ENCODE measurements around the gene REXO1. TPM values are rescaled to one million over a fixed set of nuclear protein-coding genes. Genes with fewer than 3 reads are reported as not detected.

The REXO1 gene
- total RNA-seq, 2 donors from 2014 or later, result 29.8 to 59.1 TPM

DNA sequence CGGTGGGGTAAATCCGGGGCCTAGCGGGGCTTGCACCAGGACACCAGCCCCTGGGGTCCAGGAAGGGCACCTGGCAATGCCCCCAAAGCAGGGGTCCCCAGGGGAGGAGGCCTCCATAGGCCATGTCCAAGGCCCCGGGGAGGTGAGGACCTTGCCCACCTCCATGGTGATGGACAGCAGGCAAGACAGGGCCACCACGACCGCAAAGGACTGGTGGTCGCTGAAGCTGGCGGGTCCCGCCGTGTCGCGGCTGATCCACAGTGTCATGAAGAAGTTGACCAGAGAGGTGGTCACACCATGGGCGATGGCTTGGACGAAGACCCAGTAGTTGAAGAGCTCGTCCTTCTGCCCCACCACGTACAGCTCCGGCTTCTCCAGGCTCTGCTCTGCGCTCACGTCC lies 63.0 kb downstream of the REXO1 start:
- Histone ChIP-seq H3K4me1 (replicated peaks) (no peaks in the 10 kb centered on the region), H3K27ac (no peak overlapping the region), H3K9me3 (no peaks in the 10 kb centered on the region), H3K27me3 (replicated peaks; ENCODE audit: insufficient read depth) (peaks cover 12% of the 10 kb centered on the region), H3K4me3 (no peak overlapping the region), H3K36me3 (no peaks in the 10 kb centered on the region)
- WGBS, result 91% methylated on average over 19 of the region's 19 CpGs
- DNase-seq (ENCODE audit: low spot score), result no peak
- TF ChIP-seq POLR2AphosphoS5 (IDR thresholded peaks at IDR 0.05), result no peak
- TF ChIP-seq POLR2A (IDR thresholded peaks at IDR 0.05), result no peak
- TF ChIP-seq, protein P1, sequence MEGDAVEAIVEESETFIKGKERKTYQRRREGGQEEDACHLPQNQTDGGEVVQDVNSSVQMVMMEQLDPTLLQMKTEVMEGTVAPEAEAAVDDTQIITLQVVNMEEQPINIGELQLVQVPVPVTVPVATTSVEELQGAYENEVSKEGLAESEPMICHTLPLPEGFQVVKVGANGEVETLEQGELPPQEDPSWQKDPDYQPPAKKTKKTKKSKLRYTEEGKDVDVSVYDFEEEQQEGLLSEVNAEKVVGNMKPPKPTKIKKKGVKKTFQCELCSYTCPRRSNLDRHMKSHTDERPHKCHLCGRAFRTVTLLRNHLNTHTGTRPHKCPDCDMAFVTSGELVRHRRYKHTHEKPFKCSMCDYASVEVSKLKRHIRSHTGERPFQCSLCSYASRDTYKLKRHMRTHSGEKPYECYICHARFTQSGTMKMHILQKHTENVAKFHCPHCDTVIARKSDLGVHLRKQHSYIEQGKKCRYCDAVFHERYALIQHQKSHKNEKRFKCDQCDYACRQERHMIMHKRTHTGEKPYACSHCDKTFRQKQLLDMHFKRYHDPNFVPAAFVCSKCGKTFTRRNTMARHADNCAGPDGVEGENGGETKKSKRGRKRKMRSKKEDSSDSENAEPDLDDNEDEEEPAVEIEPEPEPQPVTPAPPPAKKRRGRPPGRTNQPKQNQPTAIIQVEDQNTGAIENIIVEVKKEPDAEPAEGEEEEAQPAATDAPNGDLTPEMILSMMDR (IDR thresholded peaks at IDR 0.05), result no peak
- intact Hi-C loops (cut with DNase I), result no loop called here

DNA sequence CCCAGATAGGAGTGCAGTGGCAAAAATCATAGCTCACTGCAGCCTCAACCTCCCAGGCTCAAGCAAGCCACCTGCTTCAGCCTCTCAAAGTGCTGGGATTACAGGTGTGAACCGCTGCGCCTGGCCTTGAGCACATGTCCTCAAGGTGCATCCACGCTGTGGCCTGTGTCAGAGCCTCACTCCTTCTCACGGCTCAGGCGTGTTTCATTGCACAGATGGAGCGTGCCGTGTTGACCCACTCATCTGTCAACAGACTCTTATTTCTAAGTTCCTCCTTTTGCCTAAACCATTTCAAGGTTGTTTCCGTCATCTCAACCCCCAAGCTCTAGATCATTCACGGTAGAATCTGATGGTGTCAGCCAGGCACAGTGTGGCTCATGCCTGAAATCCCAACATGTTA lies 64.4 kb downstream of the REXO1 start:
- Histone ChIP-seq H3K27me3 (replicated peaks; ENCODE audit: insufficient read depth) (peaks cover 20% of the 10 kb centered on the region), H3K4me3 (no peak overlapping the region), H3K9me3 (no peaks in the 10 kb centered on the region), H3K4me1 (replicated peaks) (no peaks in the 10 kb centered on the region), H3K36me3 (no peaks in the 10 kb centered on the region), H3K27ac (no peak overlapping the region)
- 83% methylated on average over 9 of the region's 9 CpGs for WGBS
- TF ChIP-seq POLR2AphosphoS5 (IDR thresholded peaks at IDR 0.05), result no peak
- TF ChIP-seq, protein P1 (IDR thresholded peaks at IDR 0.05), result no peak
- no peak for TF ChIP-seq POLR2A (IDR thresholded peaks at IDR 0.05)
- intact Hi-C loops (cut with DNase I), result no loop called here
- no peak for DNase-seq (ENCODE audit: low spot score)

DNA sequence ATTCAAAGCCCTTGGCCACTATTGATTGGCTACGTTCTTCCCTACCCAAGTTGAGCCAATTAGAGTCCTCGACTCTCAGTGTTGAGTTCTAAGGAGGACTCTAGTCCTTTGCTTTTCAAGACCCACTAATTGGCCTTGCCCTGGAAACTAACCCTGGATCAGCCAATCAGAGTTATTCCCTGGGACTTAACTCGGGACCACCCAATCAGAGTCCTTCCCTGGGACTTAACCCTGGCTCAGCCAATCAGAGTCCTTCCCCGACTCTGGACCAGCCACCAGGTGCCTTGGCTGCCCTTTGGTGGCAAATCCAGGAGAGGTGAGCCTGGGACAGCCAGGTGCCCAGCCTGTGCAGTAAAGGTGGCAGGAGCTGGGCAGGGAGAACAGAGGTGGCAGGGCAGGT lies 64.9 kb downstream of the REXO1 start:
- Histone ChIP-seq H3K36me3 (no peaks in the 10 kb centered on the region), H3K4me3 (no peak overlapping the region), H3K27ac (no peak overlapping the region), H3K4me1 (replicated peaks) (no peaks in the 10 kb centered on the region), H3K9me3 (no peaks in the 10 kb centered on the region), H3K27me3 (replicated peaks; ENCODE audit: insufficient read depth) (peaks cover 21% of the 10 kb centered on the region)
- 90% methylated on average over 4 of the region's 4 CpGs for WGBS
- no peak for DNase-seq (ENCODE audit: low spot score)
- TF ChIP-seq, protein P1 (IDR thresholded peaks at IDR 0.05), result no peak
- TF ChIP-seq POLR2A (IDR thresholded peaks at IDR 0.05), result no peak
- TF ChIP-seq POLR2AphosphoS5 (IDR thresholded peaks at IDR 0.05), result no peak
- intact Hi-C loops (cut with DNase I), result no loop called here

DNA sequence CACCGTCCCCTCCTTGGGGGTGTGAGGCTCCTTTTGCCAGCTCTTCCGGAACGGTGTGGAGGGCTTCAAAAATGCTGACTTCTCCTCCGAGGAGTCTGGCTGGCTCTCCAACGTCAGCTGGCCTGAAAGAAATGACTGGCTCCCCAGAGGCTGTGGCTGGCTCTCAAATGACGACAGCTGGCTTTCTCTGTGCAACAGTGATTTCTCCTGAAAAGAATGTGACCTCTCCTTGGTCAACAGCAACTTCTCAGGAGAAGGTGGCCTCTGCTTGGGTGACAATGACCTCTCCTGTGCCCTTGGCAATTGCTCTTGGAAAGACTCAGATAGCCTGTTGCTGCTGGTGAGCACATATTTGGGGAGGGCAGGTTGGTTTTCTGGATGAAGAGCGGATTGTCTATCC lies 65.8 kb downstream of the REXO1 start:
- peaks cover 21% of the 10 kb centered on the region for H3K27me3 ChIP-seq (replicated peaks; ENCODE audit: insufficient read depth)
- TF ChIP-seq, protein P1 (IDR thresholded peaks at IDR 0.05), result no peak
- no peak for TF ChIP-seq POLR2AphosphoS5 (IDR thresholded peaks at IDR 0.05)
- TF ChIP-seq POLR2A (IDR thresholded peaks at IDR 0.05), result no peak
- H3K27ac ChIP-seq, result no peak overlapping the region
- H3K9me3 ChIP-seq, result no peaks in the 10 kb centered on the region
- WGBS, result 68% methylated on average over 7 of the region's 7 CpGs
- no peaks in the 10 kb centered on the region for H3K36me3 ChIP-seq
- intact Hi-C loops (cut with DNase I), result no loop called here
- no peaks in the 10 kb centered on the region for H3K4me1 ChIP-seq (replicated peaks)
- no peak overlapping the region for H3K4me3 ChIP-seq
- no peak for DNase-seq (ENCODE audit: low spot score)

DNA sequence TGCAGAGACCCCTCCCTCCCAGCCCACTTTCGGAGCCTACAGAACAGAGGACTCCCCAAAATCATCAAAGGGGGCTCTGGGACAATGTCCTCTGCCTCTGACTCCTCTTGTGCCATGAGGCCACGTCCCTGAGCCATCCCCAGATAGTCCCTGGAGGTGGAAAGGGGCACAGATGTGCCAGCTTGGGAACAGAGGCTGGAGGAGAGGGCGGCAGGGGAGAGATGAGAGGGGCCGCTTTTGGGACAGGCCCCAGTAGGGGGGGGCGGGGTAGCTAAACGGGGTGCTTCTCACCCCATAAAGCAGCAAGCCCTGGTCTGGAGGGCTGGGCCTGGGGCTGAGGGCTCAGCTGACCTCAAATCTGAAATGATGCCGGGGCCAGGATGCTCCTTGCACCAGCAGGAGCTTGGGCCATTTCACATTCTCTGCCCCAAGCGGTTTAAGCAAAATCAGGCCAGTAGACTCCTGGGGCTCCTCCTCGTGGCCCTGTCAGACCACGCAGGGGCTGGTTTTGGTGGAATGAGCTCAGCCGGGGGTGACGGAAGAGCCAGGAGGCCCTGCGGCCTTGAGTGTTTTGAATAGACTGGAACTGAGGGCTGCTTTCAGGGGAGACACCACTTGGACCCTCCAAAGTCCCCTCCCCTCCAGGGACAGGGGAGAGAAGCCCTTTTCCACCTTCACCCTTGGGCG lies 67.9 kb downstream of the REXO1 start:
- DNase-seq (ENCODE audit: low spot score), result no peak
- no peaks in the 10 kb centered on the region for H3K9me3 ChIP-seq
- intact Hi-C loops (cut with DNase I), result no loop called here
- no peak overlapping the region for H3K4me3 ChIP-seq
- peaks cover 36% of the 10 kb centered on the region for H3K27me3 ChIP-seq (replicated peaks; ENCODE audit: insufficient read depth)
- no peaks in the 10 kb centered on the region for H3K4me1 ChIP-seq (replicated peaks)
- H3K36me3 ChIP-seq, result no peaks in the 10 kb centered on the region
- TF ChIP-seq, protein P1 (IDR thresholded peaks at IDR 0.05), result no peak
- TF ChIP-seq POLR2AphosphoS5 (IDR thresholded peaks at IDR 0.05), result no peak
- no peak for TF ChIP-seq POLR2A (IDR thresholded peaks at IDR 0.05)
- WGBS, result 22% methylated on average over 13 of the region's 14 CpGs
- H3K27ac ChIP-seq, result no peak overlapping the region
